Ishikawa (cell line): Measurements from ENCODE around the gene KDM4B.

ENCODE experiments used
- CEBPB ChIP-seq: IDR thresholded peaks from 2 replicates; pipeline ENCODE4 v1.6.1; 2012
- CREB1 ChIP-seq: IDR thresholded peaks from 2 replicates; pipeline ENCODE4 v1.6.1; 2012; ENCODE audit warnings: low read depth
- EGR1 ChIP-seq: IDR thresholded peaks from 2 replicates; pipeline ENCODE4 v1.6.1; 2012
- EP300 ChIP-seq: IDR thresholded peaks from 2 replicates; pipeline ENCODE4 v1.6.1; 2012; ENCODE audit warnings: borderline replicate concordance
- FOXM1 ChIP-seq: IDR thresholded peaks from 2 replicates; pipeline ENCODE4 v1.6.1; 2012; ENCODE audit warnings: low read depth, borderline replicate concordance
- MAX ChIP-seq: IDR thresholded peaks from 2 replicates; pipeline ENCODE4 v1.6.1; 2012
- NFIC ChIP-seq: IDR thresholded peaks from 2 replicates; pipeline ENCODE4 v1.6.1; 2012
- RAD21 ChIP-seq: IDR thresholded peaks from 2 replicates; pipeline ENCODE4 v1.6.1; 2012; ENCODE audit warnings: low read depth
- REST ChIP-seq: IDR thresholded peaks from 2 replicates; pipeline ENCODE4 v1.6.1; 2012; ENCODE audit warnings: low read depth, mild to moderate bottlenecking
- TAF1 ChIP-seq: IDR thresholded peaks from 2 replicates; pipeline ENCODE4 v1.6.1; 2012; ENCODE audit warnings: low read depth, mild to moderate bottlenecking
- TCF12 ChIP-seq: IDR thresholded peaks from 2 replicates; pipeline ENCODE4 v1.6.1; 2012; ENCODE audit warnings: low read depth
- TEAD4 ChIP-seq: IDR thresholded peaks from 2 replicates; pipeline ENCODE4 v1.6.1; 2012
- USF1 ChIP-seq: IDR thresholded peaks from 2 replicates; pipeline ENCODE4 v1.6.1; 2012
- YY1 ChIP-seq: IDR thresholded peaks from 2 replicates; pipeline ENCODE4 v1.6.1; 2012; ENCODE audit warnings: low read depth
- ZBTB7A ChIP-seq: IDR thresholded peaks from 2 replicates; pipeline ENCODE4 v1.6.1; 2012; ENCODE audit warnings: low read depth

KDM4B gene

GRCh38 chr19:5173993-5174392, 205.1 kb downstream of the KDM4B start:
- TF ChIP-seq RAD21 (no peak), CEBPB (no peak), ZBTB7A (no peak), REST (no peak), EGR1 (no peak), FOXM1 (no peak), TCF12 (no peak), CREB1 (no peak), YY1 (no peak), EP300 (no peak), NFIC (no peak), MAX (no peak), TEAD4 (no peak), USF1 (no peak)

GRCh38 chr19:5177745-5178450, 209.0 kb downstream of the KDM4B start:
- TF ChIP-seq TEAD4 (no peak), RAD21 (no peak), EP300 (no peak), MAX (no peak), ZBTB7A (no peak), USF1 (no peak), CREB1 (no peak), REST (no peak)

GRCh38 chr19:5178841-5179240, 209.9 kb downstream of the KDM4B start:
- TF ChIP-seq TCF12, result no peak
- no peak for TF ChIP-seq ZBTB7A
- TF ChIP-seq CREB1, result no peak
- no peak for TF ChIP-seq MAX
- TF ChIP-seq USF1, result no peak
- TF ChIP-seq FOXM1, result no peak
- TF ChIP-seq REST, result no peak
- no peak for TF ChIP-seq EP300
- TF ChIP-seq NFIC, result no peak
- TF ChIP-seq CEBPB, result no peak
- TF ChIP-seq YY1, result no peak
- TF ChIP-seq RAD21, result no peak
- TF ChIP-seq TEAD4, result no peak
- no peak for TF ChIP-seq EGR1
- TF ChIP-seq TAF1, result no peak

GRCh38 chr19:5179256-5179655, 210.3 kb downstream of the KDM4B start:
- TF ChIP-seq USF1 (no peak), MAX (no peak), YY1 (no peak), ZBTB7A (no peak), TEAD4 (no peak), TAF1 (no peak), EP300 (no peak), REST (no peak), RAD21 (no peak), FOXM1 (no peak), NFIC (no peak), CEBPB (no peak), EGR1 (no peak), CREB1 (no peak), TCF12 (no peak)
